GM12878 (cell line): ENCODE results near the gene USP25.

Source experiments
- CBX3 ChIP-seq: fragments of 200-600 bp; sonication (generic); IDR thresholded peaks from 2 replicates; pipeline ENCODE4 v1.6.1; 2016; ENCODE audit warnings: low read depth, borderline replicate concordance
- CEBPB ChIP-seq, 2 experiments: fragments of 150-350 bp in 1 of 2; IDR thresholded peaks; 2 replicates each; pipeline ENCODE4 v1.6.1; 2012 to 2014; ENCODE audit warnings: low read depth in 2 of 2, low read length in 2 of 2, borderline replicate concordance in 1 of 2, inconsistent platforms in 1 of 2
- EGR1 ChIP-seq, 2 experiments: IDR thresholded peaks; 1 replicate in 1 of 2; 2 replicates in 1 of 2; pipeline ENCODE4 v1.6.1; 2011 to 2012; ENCODE audit warnings: low read depth in 2 of 2, low read length in 2 of 2, borderline replicate concordance in 1 of 2, mild to moderate bottlenecking in 1 of 2, moderate library complexity in 1 of 2
- NR2C1 ChIP-seq: fragments of 450-650 bp; IDR thresholded peaks from 2 replicates; pipeline ENCODE4 v1.6.1; 2017; ENCODE audit warnings: antibody characterized with exemption, mild to moderate bottlenecking, moderate library complexity
- POLR2A ChIP-seq: IDR thresholded peaks from 2 replicates; pipeline ENCODE4 v1.6.1; 2011; ENCODE audit warnings: low read depth, mild to moderate bottlenecking, low read length
- TF ChIP-seq, protein P1 (sequence below): IDR thresholded peaks from 2 replicates; pipeline ENCODE4 v1.6.1; 2012; ENCODE audit warnings: low read length, inconsistent platforms
- TF ChIP-seq, protein P2 (sequence below): IDR thresholded peaks from 2 replicates; pipeline ENCODE4 v1.6.1; 2012; ENCODE audit warnings: mild to moderate bottlenecking, low read depth, low read length
- TF ChIP-seq, protein P3 (sequence below), 3 experiments: IDR thresholded peaks in 2 of 3; conservative IDR thresholded peaks in 1 of 3; 2 replicates each; pipeline ENCODE4 v1.5.1; 2011; ENCODE audit warnings: low read depth in 3 of 3, low read length in 3 of 3, mild to moderate bottlenecking in 3 of 3, control low read depth in 2 of 3, moderate library complexity in 2 of 3, inconsistent platforms in 1 of 3, mixed read lengths in 1 of 3; ENCODE audit not compliant: control insufficient read depth in 2 of 3, insufficient read depth in 1 of 3; ENCODE audit errors: extremely low read depth in 1 of 3
- TF ChIP-seq, protein P4 (sequence below): IDR thresholded peaks from 2 replicates; pipeline ENCODE4 v1.6.1; 2012; ENCODE audit warnings: low read depth, low read length, improper control_type of control experiment

DNA sequence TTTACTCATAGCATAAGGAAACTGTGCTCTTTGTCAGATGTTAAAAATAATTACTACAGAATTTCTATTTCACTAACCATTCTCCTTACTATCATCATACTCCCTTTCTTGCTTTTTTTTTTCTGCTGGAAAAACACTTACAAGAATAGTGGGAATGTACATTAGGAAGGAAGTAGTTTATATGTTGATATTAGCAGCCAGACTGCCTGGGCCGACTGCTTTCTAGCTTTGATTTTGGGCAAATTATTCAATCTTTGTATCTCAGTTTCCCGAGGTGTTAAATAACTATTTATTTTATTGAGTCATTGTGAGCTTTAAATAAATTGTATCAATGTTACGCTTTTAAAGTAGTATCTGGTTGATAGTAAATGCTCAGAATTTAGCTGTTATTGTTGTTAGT, 122.4 kb downstream of the USP25 start:
- no peak for TF ChIP-seq CBX3
- TF ChIP-seq, protein P1, sequence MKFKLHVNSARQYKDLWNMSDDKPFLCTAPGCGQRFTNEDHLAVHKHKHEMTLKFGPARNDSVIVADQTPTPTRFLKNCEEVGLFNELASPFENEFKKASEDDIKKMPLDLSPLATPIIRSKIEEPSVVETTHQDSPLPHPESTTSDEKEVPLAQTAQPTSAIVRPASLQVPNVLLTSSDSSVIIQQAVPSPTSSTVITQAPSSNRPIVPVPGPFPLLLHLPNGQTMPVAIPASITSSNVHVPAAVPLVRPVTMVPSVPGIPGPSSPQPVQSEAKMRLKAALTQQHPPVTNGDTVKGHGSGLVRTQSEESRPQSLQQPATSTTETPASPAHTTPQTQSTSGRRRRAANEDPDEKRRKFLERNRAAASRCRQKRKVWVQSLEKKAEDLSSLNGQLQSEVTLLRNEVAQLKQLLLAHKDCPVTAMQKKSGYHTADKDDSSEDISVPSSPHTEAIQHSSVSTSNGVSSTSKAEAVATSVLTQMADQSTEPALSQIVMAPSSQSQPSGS, result no peak
- TF ChIP-seq, protein P2, sequence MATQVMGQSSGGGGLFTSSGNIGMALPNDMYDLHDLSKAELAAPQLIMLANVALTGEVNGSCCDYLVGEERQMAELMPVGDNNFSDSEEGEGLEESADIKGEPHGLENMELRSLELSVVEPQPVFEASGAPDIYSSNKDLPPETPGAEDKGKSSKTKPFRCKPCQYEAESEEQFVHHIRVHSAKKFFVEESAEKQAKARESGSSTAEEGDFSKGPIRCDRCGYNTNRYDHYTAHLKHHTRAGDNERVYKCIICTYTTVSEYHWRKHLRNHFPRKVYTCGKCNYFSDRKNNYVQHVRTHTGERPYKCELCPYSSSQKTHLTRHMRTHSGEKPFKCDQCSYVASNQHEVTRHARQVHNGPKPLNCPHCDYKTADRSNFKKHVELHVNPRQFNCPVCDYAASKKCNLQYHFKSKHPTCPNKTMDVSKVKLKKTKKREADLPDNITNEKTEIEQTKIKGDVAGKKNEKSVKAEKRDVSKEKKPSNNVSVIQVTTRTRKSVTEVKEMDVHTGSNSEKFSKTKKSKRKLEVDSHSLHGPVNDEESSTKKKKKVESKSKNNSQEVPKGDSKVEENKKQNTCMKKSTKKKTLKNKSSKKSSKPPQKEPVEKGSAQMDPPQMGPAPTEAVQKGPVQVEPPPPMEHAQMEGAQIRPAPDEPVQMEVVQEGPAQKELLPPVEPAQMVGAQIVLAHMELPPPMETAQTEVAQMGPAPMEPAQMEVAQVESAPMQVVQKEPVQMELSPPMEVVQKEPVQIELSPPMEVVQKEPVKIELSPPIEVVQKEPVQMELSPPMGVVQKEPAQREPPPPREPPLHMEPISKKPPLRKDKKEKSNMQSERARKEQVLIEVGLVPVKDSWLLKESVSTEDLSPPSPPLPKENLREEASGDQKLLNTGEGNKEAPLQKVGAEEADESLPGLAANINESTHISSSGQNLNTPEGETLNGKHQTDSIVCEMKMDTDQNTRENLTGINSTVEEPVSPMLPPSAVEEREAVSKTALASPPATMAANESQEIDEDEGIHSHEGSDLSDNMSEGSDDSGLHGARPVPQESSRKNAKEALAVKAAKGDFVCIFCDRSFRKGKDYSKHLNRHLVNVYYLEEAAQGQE, result no peak
- TF ChIP-seq EGR1 (IDR thresholded peaks at IDR 0.05; ENCODE audit: borderline replicate concordance in 1 of 2, low read depth in 2 of 2, low read length in 2 of 2), result no peak
- TF ChIP-seq, protein P3, sequence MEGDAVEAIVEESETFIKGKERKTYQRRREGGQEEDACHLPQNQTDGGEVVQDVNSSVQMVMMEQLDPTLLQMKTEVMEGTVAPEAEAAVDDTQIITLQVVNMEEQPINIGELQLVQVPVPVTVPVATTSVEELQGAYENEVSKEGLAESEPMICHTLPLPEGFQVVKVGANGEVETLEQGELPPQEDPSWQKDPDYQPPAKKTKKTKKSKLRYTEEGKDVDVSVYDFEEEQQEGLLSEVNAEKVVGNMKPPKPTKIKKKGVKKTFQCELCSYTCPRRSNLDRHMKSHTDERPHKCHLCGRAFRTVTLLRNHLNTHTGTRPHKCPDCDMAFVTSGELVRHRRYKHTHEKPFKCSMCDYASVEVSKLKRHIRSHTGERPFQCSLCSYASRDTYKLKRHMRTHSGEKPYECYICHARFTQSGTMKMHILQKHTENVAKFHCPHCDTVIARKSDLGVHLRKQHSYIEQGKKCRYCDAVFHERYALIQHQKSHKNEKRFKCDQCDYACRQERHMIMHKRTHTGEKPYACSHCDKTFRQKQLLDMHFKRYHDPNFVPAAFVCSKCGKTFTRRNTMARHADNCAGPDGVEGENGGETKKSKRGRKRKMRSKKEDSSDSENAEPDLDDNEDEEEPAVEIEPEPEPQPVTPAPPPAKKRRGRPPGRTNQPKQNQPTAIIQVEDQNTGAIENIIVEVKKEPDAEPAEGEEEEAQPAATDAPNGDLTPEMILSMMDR (IDR thresholded peaks at IDR 0.05 in 2 of 3, conservative IDR thresholded peaks at IDR 0.05 in 1 of 3; ENCODE audit: control insufficient read depth in 2 of 3, extremely low read depth in 1 of 3, insufficient read depth in 1 of 3, low read depth in 3 of 3, low read length in 3 of 3), result no peak
- TF ChIP-seq, protein P4, sequence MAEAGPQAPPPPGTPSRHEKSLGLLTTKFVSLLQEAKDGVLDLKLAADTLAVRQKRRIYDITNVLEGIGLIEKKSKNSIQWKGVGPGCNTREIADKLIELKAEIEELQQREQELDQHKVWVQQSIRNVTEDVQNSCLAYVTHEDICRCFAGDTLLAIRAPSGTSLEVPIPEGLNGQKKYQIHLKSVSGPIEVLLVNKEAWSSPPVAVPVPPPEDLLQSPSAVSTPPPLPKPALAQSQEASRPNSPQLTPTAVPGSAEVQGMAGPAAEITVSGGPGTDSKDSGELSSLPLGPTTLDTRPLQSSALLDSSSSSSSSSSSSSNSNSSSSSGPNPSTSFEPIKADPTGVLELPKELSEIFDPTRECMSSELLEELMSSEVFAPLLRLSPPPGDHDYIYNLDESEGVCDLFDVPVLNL, result no peak
- TF ChIP-seq NR2C1, result no peak
- no peak for TF ChIP-seq POLR2A
- TF ChIP-seq CEBPB (IDR thresholded peaks at IDR 0.05; ENCODE audit: borderline replicate concordance in 1 of 2, low read depth in 2 of 2, low read length in 2 of 2), result no peak
